Activated CD4-positive, alpha-beta T cell treated with anti-CD3 and anti-CD28 coated beads for 48 hours (primary cell): ENCODE results near the gene SETD3.
A peak's percentile ranks its signal among the peaks of the same experiment; 100 is the strongest.

Experiments used
- DNase-seq: peaks from one replicate; pipeline ENCODE4 v3.0.0-alpha.2; 2020

Gene SETD3

DNA sequence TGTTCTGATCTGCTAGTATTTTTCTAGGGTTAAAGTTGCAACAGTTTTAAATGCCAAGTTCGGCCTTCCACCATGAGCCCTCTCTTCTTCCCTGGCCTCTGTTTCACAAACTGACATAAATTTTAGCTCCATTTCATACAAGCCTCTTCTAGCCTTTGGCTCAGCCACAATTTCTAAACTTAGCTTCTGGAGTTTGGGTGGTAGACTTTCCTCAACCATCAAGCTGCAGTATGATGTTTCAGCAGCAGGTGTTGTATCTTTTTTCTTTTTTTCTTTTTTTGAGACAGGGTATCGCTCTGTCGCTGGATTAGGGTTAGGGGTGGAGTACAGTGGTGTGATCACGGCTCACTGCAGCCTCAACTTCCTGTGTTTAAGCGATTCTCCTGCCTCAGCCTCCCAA lies 29.4 kb downstream of the SETD3 start:
- no peak for DNase-seq

DNA sequence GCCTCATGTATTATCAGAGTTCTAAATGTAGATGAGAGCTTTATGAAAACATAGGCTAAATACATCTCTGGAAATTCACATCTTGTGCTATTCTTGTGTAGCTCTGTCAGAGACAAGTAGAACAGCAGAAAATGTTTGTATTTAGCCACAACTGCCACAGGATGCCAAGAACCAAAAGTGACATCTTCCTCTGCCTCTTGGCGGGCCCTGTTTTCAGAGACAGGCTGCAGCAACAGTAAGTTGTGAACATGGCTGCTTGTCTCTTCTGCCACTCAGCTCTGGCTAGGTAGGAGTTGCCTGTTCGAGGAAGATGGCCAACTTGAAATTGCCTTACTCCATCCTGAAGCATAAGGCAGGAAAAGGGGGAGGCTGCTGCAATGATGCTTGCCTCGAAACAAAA lies 30.4 kb downstream of the SETD3 start:
- no peak for DNase-seq

GRCh38 chr14:99447739-99448138 lies 32.9 kb downstream of the SETD3 start:
- DNase-seq = no peak

DNA sequence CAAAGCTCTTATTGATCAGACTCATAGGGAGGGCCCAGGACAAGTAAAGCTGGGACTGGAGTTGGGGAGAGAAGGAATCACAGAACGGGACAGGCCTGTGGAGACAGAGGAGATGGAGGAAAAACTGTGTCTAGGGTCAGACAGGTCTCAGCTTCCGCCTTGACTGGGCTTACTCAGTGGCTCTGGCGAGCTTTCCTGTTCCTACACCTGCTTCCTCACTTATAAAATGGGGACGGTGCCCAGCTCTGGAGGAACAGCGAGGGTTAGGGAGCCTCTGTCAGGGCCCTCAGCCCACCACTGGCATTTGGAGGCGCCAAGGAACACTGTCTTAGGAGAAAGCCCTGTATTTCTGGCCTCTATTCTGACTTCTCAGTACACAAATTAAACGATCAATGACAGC lies 34.7 kb downstream of the SETD3 start:
- no peak for DNase-seq

- peak; percentile 13 for DNase-seq
Measured at GRCh38 chr14:99441918-99442317, 38.7 kb downstream of the SETD3 start.

DNA sequence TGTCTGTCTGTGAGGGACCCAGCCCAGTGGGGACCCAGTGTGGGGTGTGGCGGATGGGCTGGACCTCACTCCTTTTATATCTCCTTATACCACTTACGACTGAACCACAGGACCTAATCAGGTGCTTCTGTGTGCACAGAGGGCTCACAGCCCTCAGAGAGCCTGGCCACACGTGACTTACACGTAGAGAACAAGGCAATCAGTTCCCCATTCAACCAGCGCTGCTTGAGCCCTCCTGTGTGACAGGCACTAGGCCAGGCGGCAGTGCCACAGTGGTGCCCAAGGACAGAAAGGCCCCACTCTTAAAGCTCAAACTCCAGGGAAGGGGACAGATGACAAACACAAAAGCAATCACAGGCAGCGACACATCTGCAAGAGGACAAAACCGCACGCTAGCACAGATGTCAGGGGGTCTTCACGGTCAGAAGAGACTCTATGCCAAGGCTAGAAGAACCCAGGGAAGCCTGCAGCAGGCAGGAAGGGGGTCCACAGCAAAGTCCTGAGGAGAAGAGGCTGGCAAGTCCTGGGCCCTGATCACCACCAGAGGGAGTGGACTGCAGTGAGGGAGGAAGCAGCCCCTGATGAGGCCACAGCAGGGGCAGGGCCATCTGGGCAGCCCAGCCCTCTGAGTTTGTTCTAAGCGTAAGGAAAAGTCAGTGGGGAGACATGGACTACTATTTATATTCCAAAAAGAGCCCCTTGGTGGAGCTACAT lies 39.3 kb downstream of the SETD3 start:
- no peak for DNase-seq

DNA sequence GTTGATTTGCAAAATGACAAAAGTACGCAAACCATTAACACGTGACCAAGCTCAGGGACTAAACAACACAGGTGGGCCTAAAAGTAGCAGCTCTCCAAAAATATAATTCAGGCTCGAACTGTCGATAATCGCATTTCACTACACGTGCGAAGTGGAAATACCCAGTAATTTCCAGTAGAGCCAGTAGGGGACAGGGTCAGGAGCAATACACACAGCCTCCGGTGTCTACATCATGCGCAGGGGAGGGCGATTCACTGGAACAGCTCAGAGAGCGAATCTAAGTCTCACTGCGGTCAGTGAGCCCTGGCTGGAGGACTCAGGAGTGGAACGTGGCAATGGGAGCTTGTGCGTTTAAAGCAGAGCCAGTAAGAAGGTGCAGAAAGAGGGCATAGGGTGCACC lies 40.4 kb downstream of the SETD3 start:
- DNase-seq = no peak

- no peak for DNase-seq
Measured at GRCh38 chr14:99437706-99438105, 43.0 kb downstream of the SETD3 start.

DNA sequence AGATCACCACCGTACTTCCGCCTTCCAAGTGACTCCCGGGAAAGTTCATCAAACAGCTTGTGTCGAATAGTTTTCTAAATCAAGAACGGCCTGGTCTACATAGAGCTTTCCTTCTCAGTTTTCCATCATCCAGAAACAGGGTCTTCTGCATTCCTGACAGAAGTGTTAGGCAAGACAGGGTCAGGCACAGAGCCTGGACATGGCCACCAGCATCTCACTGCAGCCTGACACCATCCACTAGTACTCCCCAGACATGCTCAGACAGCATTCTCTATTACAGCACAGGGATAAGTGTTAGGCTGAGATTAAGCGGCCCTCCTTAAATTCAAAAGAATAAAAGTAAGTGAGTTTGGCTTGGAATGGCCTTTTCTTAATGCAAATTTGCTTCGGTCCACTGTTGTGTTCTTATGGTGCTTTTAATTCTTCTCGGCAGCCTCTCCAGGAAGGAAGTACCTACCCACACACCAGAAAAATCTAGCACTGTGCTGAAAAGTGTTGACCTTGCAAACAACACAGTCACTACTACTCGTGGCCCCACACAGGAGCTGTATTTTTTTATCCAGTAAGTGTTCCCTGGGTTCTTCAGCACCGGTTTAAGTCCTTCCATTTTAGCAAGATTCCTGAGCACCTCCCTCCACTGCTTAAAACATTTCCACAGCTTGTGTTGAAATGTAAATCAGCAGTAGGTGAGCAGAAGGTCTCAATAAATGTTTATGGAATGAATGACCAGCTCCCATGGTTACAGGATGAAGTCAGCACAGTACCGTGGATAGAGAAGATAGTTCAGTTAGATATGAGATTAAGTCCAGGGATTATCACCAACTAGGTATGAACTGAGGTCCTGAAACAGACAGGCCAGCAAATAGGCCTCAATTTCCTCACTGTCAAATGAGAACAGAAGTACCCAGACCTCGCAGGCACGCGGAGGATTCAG lies 44.1 kb downstream of the SETD3 start:
- no peak for DNase-seq

DNA sequence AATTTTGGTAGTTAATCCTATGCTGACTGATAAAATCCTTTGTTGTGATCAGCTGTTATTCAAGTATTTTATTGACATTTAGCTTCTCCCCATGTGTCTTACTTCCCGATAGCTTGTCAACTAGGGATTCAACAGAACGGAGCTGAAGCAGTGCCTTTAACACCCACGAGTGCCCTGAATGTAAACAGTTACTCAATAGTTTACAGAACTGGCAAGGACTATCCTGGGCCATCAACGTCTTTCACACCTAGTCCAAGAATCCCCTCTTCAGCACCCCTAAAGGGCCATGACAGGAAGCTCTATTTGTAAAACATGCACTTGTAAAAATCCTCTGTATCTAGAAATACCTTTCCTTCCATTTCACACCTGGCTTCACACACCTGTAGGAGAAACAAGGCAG lies 45.3 kb downstream of the SETD3 start:
- no peak for DNase-seq

- no peak for DNase-seq
Measured at GRCh38 chr14:99432485-99432884, 48.2 kb downstream of the SETD3 start.

DNA sequence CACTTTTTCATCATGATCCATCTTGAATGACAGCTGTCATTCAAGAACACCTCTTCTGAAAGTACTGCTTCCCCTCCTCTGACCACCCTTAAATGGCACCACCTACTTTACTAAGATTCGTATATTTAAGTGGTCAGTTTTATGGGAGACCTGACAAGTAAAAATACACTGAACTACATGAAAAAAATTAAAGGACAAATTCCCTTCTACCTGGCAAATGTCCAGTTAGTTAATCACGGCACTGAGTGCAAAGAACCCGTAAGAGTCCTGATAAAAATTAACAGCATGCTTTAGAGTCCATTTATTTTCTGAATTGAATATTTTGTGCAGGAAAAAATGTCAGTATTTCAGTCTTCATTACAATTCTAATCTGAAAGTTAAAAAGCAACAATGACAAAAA lies 48.7 kb downstream of the SETD3 start:
- no peak for DNase-seq

GRCh38 chr14:99430491-99430890 lies 50.2 kb downstream of the SETD3 start:
- peak; percentile 51 for DNase-seq

DNA sequence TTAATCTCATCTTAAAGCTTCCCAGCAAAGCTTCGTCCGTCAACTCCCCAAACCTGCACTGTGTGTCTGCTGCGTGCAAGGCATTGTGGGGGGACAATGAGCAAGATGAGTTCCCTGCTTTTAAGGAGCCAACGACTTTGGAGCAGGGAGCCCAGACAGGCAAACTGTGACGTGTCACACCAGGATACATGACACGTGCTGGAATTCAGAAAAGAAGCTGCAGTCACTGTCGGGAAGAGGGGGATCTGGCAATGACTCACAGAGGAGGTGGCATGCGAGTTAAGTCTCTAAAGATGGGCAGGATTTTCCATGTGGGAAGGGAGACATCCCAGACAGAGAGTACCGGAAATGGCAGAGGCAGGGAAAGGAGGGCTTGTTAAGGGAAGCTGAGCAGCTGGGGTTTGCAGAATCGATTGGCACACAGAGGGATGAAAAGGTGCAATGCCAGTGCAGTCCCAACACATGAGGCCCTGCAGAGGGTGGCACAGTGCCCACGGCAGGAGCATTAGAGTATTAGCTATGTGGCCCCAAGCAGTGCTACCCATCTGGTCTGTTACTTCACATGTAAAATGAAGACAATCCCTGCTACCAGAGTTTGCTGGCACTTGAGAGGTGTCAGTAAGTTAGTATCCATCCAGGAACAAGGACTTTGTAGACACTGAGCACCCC lies 52.9 kb downstream of the SETD3 start:
- DNase-seq = no peak

DNA sequence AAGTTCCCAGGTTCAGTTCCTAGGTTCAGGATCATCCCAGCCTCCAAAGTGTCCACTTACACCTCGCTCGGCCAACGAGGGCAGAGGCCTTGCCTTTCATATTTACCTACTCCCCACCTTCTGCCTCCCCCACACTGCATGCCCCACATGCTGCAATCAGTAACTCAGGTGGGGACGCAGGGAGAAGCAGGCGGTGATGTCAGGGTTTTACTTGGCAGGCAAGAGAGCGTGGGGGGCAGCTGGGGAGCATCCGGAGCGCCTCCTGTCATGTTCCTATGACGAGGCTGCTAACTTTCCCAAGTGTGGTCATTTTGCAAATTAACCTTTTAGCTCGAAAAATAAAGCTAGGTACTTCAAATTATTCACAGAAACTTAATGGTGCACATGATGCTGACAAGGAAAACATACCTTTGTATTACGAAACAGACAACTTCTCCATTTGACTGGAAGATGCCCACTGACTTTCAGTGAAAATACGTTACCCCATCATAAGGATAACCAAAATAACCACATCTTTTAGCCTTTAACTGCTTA lies 53.8 kb downstream of the SETD3 start:
- no peak for DNase-seq

- DNase-seq = no peak
Measured at GRCh38 chr14:99426265-99426664, 54.4 kb downstream of the SETD3 start.

GRCh38 chr14:99425272-99425681 lies 55.4 kb downstream of the SETD3 start:
- no peak for DNase-seq

DNA sequence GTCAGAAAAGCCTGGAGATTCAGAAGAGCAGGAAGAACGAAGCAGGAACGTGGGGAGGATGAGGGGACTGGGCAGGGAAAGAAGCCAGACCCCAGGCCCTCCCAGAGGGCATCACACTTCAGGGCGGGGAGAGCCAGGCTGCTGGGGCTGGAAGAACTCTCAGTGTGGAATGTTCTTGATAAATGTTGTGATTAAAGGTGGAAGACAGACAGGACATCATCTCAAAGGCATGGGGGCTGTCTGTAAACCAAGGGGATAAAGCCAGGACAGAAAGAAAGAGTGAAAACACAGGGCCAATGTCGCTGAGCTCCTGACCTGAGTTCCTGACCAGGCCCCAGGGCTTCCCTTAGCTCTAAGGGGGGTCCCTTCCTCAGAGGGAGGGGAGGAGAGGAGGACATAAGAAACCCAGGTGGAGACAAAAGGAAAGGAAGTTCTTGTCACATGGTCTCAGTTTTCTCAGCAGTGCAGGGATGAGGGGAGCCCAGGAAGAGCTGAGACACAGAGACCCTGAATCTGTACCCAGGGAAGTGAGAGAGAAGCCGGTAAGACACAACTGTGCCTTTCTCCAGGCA lies 56.3 kb downstream of the SETD3 start:
- no peak for DNase-seq

DNA sequence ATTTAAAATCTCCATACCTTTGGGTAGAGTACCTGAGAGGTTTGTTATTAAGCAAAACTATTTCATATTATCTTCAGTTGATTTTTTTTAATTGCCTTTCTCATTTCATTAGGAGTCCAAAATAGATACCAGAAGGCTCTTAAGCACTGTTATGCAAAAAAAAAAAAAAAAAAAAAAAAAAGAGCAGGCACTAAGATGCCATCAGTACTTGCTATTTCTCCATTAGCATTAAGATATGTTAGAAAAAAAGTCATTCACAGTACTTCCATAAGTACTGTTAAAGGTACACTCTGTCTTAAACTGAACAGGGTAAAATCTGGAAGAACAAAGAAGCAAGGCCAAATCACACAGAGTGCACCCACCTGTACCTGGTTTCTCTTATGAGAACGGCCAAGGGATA lies 57.2 kb downstream of the SETD3 start:
- DNase-seq = no peak

DNA sequence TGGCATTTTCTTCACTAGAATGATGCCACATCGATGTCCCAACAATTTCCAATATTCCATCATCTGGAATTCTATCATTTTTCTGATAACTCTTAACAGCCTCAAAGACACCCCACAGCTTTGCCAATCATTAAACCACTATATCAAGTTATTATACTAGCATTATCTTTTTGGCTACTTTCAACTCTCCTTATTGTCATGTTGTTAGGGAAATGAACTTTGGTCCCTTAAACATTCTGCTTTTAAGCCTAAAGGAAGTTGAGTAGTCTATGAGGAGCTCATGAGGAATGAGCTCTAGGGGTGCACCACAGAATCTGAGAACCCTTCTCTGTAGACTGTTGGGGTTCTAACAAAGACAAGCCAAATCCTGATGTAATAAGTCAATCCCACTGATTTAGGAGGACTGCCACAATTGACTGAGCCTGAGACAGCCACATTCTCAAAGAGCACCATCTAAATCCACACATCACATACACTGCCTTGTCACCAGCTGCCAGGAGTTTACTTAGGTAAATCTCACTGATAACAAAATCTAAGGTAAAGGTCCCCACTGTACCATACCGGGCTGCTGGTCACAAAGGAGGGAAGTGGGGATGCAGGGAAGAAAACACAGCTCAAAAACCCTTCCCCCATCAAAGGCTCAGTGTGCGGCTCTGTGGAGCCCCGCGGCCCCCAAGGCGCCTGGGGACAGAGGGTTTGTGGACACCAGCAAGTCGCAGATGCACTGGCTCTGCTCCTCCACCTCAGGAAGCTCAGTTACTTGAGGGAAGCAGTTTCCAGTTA lies 58.2 kb downstream of the SETD3 start:
- DNase-seq = no peak

DNA sequence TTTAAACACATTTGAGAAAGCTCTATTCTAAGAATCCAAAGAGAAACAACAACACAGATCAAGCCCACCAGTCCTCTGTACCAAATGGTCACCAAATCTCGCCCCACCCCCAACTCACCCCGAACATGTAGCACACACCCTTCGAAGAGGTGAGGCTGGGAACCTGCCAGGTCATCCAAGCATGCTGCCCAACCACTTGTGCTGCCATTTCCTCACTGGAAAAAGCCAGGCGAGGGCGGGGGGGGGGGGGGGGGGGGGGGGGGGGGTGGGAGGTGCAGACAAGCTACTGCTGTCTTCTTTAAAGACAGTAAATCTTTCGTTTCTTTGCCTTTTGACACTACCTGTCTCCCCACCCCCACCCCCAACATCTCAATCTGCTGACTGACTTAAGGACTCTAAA lies 59.9 kb downstream of the SETD3 start:
- no peak for DNase-seq

DNA sequence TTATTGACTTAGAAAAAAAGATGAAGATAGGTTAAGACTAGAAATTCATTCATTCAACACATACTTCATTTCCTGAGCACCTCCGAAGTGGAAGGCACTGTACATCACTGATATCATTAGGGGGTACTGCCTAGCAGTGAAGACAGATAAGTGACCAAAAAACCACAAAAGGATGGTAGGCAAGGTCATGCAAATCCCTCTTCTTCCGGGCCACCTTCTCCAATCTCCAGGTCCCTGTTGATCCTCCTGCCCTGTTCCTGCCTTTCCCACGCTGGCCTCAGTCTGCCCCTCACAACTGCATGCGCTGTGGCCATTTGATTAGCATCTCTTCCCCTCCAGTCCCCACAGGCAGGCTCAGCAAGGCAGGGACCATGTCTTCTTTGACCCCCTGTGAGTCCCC lies 60.8 kb downstream of the SETD3 start:
- no peak for DNase-seq
